C4-2B (cell line): Measurements from ENCODE around the gene SSRP1.
"Not testable (repeated sequence)": the region's sequence is repeated elsewhere in the genome, so short reads cannot be mapped to it uniquely, and the experiment has no call there.

Source experiments
- CTCF ChIP-seq: fragments of 450-650 bp; conservative IDR thresholded peaks from 2 replicates; pipeline ENCODE4 v1.5.1; 2017; ENCODE audit warnings: mild to moderate bottlenecking
- ZFX ChIP-seq: fragments of 450-650 bp; IDR thresholded peaks from 2 replicates; pipeline ENCODE4 v1.6.1; 2017

- TF ChIP-seq CTCF, ZFX: not testable (repeated sequence)
These were observed 54.1 kb downstream of the SSRP1 start for GRCh38 chr11:57281546-57281945.
